Peyer's patch (tissue), 4 donors: Measurements from ENCODE around the gene NCCRP1. TPM values are rescaled to one million over a fixed set of nuclear protein-coding genes. Genes with fewer than 3 reads are reported as not detected.

Source experiments
- DNase-seq, 3 donors: peaks; one replicate each; pipeline ENCODE4 v3.0.0-alpha.2; 2017 to 2019
- H3K27ac ChIP-seq, 4 donors: fragments of 200-600 bp; sonication (generic); one replicate each; pipeline ENCODE4 v1.5.1; 2016 to 2019
- H3K27me3 ChIP-seq, 2 donors: fragments of 200-600 bp; sonication (generic); one replicate each; pipeline ENCODE4 v1.5.1; 2019
- H3K36me3 ChIP-seq, 3 donors: fragments of 200-600 bp; sonication (generic); one replicate each; pipeline ENCODE4 v1.5.1; 2016 to 2019
- H3K4me1 ChIP-seq, 4 donors: fragments of 200-600 bp; sonication (generic); one replicate each; pipeline ENCODE4 v1.5.1; 2016 to 2019
- H3K4me3 ChIP-seq, 4 donors: fragments of 200-600 bp; sonication (generic); 1 replicate in 3 of 4; 2 replicates in 1 of 4; pipeline ENCODE4 v1.5.1; 2016 to 2019; ENCODE audit warnings: mild to moderate bottlenecking in 1 of 4
- H3K9me3 ChIP-seq, 4 donors: fragments of 200-600 bp; sonication (generic); one replicate each; pipeline ENCODE4 v1.5.1; 2016 to 2019; ENCODE audit warnings: mild to moderate bottlenecking in 1 of 4
- CTCF ChIP-seq, 6 experiments: fragments of 450-650 bp in 4 of 6; fragments of 200-600 bp in 2 of 6; sonication (generic) in 1 of 6; IDR thresholded peaks; one replicate each; pipeline ENCODE4 v1.5.1; 2017 to 2019; ENCODE audit warnings: antibody characterized with exemption in 6 of 6, mild to moderate bottlenecking in 3 of 6, moderate library complexity in 1 of 6
- POLR2A ChIP-seq, 2 donors: fragments of 450-650 bp; IDR thresholded peaks; one replicate each; pipeline ENCODE4 v1.5.1; 2017; ENCODE audit warnings: antibody characterized with exemption in 2 of 2, mild to moderate bottlenecking in 2 of 2, moderate library complexity in 2 of 2
- total RNA-seq, 4 donors: library from RNA; depleted of rRNA; stranded (reverse); fragments of >200 nt; gene quantifications; one replicate each; pipeline ENCODE4 v1.1.0, GENCODE V29; 2016

NCCRP1 gene
- total RNA-seq, 4 donors from 2014 or later = 1.1 TPM; not detected in 3

GRCh38 chr19:39152066-39152465 lies 44.7 kb upstream of the NCCRP1 start:
- no peaks in the 10 kb centered on the region for H3K9me3 ChIP-seq
- no peak overlapping the region for H3K27ac ChIP-seq
- DNase-seq = no peak
- no peaks in the 10 kb centered on the region for H3K27me3 ChIP-seq
- peaks cover 0 to 4% (median 0%) of the 10 kb centered on the region in 3 donors for H3K36me3 ChIP-seq
- peaks cover 0 to 33% (median 0%) of the 10 kb centered on the region in 4 donors for H3K4me1 ChIP-seq
- H3K4me3 ChIP-seq = no peak overlapping the region
- TF ChIP-seq POLR2A (IDR thresholded peaks at IDR 0.05) (no peak), CTCF (IDR thresholded peaks at IDR 0.05) (no peak)

- H3K4me3 ChIP-seq = no peak overlapping the region
These were observed 42.6 kb upstream of the NCCRP1 start for GRCh38 chr19:39154100-39154628.

GRCh38 chr19:39154629-39155100 lies 42.1 kb upstream of the NCCRP1 start:
- no peak for TF ChIP-seq POLR2A (IDR thresholded peaks at IDR 0.05)
- TF ChIP-seq CTCF (IDR thresholded peaks at IDR 0.05) = peak in 1 of 6 experiments; percentile 9
- DNase-seq = peak in 1 of 3 donors; percentile 71
- Histone ChIP-seq H3K4me3 (no peak overlapping the region), H3K36me3 (no peaks in the 10 kb centered on the region), H3K27ac (no peak overlapping the region), H3K4me1 (peaks cover 0 to 48% (median 0%) of the 10 kb centered on the region in 4 donors), H3K27me3 (no peaks in the 10 kb centered on the region), H3K9me3 (no peaks in the 10 kb centered on the region)

More at GRCh38 chr19:39154100-39154628, 42.6 kb upstream of the NCCRP1 start:
- Histone ChIP-seq H3K4me1 (peaks cover 0 to 48% (median 0%) of the 10 kb centered on the region in 4 donors), H3K27me3 (no peaks in the 10 kb centered on the region), H3K27ac (no peak overlapping the region), H3K36me3 (peaks cover 0 to 3% (median 0%) of the 10 kb centered on the region in 3 donors), H3K9me3 (no peaks in the 10 kb centered on the region)
- no peak for DNase-seq
- TF ChIP-seq CTCF (IDR thresholded peaks at IDR 0.05) = no peak
- no peak for TF ChIP-seq POLR2A (IDR thresholded peaks at IDR 0.05)

GRCh38 chr19:39155114-39155700 lies 41.6 kb upstream of the NCCRP1 start:
- Histone ChIP-seq H3K27me3 (no peaks in the 10 kb centered on the region), H3K4me3 (no peak overlapping the region), H3K27ac (no peak overlapping the region), H3K9me3 (no peaks in the 10 kb centered on the region), H3K4me1 (peaks cover 0 to 48% (median 0%) of the 10 kb centered on the region in 4 donors), H3K36me3 (no peaks in the 10 kb centered on the region)
- no peak for DNase-seq
- no peak for TF ChIP-seq CTCF (IDR thresholded peaks at IDR 0.05)
- no peak for TF ChIP-seq POLR2A (IDR thresholded peaks at IDR 0.05)

GRCh38 chr19:39155741-39156140 lies 41.0 kb upstream of the NCCRP1 start:
- Histone ChIP-seq H3K9me3 (no peaks in the 10 kb centered on the region), H3K4me1 (peaks cover 0 to 48% (median 0%) of the 10 kb centered on the region in 4 donors), H3K4me3 (no peak overlapping the region), H3K36me3 (no peaks in the 10 kb centered on the region), H3K27me3 (no peaks in the 10 kb centered on the region), H3K27ac (no peak overlapping the region)
- no peak for DNase-seq
- TF ChIP-seq CTCF (IDR thresholded peaks at IDR 0.05) (no peak), POLR2A (IDR thresholded peaks at IDR 0.05) (no peak)
